Endothelial cell of umbilical vein (primary cell): ENCODE data around the gene AGBL5.

Experiments used
- POLR2A ChIP-seq: IDR thresholded peaks from 2 replicates; pipeline ENCODE4 v1.6.1; 2012; ENCODE audit warnings: low read depth, mild to moderate bottlenecking, control low read depth, low read length
- TF ChIP-seq, protein P1 (sequence below), 2 donors: IDR thresholded peaks; 1 replicate in 1 of 2; 2 replicates in 1 of 2; pipeline ENCODE4 v1.5.1; 2011; ENCODE audit warnings: low read length in 2 of 2, mild to moderate bottlenecking in 2 of 2, moderate library complexity in 2 of 2, control low read depth in 1 of 2, inconsistent platforms in 1 of 2, low read depth in 1 of 2; ENCODE audit not compliant: insufficient read depth in 1 of 2; ENCODE audit errors: extremely low read depth in 1 of 2
- TF ChIP-seq, protein P2 (sequence below): IDR thresholded peaks from 2 replicates; pipeline ENCODE4 v1.6.1; 2011; ENCODE audit not compliant: insufficient read depth, insufficient read length

DNA sequence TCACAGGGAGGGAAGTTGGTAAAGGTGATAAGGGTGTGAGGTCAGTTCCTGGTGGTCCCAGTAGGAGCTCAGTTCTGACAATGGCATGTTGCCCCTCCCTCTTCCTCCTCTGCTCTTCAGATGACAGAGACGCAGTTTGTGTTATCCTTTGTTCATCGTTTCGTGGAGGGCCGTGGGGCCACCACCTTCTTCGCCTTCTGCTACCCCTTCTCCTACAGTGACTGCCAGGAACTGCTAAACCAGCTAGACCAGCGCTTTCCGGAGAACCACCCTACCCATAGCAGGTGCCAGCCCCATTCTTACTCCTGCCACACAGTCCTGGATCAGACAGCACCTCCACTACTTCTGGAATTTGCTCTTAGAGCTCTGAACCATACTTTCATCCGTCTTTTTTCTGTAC is 2.3 kb downstream of the AGBL5 start:
- no peak for TF ChIP-seq POLR2A
- TF ChIP-seq, protein P1, sequence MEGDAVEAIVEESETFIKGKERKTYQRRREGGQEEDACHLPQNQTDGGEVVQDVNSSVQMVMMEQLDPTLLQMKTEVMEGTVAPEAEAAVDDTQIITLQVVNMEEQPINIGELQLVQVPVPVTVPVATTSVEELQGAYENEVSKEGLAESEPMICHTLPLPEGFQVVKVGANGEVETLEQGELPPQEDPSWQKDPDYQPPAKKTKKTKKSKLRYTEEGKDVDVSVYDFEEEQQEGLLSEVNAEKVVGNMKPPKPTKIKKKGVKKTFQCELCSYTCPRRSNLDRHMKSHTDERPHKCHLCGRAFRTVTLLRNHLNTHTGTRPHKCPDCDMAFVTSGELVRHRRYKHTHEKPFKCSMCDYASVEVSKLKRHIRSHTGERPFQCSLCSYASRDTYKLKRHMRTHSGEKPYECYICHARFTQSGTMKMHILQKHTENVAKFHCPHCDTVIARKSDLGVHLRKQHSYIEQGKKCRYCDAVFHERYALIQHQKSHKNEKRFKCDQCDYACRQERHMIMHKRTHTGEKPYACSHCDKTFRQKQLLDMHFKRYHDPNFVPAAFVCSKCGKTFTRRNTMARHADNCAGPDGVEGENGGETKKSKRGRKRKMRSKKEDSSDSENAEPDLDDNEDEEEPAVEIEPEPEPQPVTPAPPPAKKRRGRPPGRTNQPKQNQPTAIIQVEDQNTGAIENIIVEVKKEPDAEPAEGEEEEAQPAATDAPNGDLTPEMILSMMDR (IDR thresholded peaks at IDR 0.05; ENCODE audit: extremely low read depth in 1 of 2, insufficient read depth in 1 of 2, low read depth in 1 of 2, low read length in 2 of 2) = no peak
- TF ChIP-seq, protein P2, sequence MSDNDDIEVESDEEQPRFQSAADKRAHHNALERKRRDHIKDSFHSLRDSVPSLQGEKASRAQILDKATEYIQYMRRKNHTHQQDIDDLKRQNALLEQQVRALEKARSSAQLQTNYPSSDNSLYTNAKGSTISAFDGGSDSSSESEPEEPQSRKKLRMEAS = no peak
